NCI-H526 (cell line): ENCODE data around the gene JOSD2.
"Not testable (repeated sequence)": the region's sequence is repeated elsewhere in the genome, so short reads cannot be mapped to it uniquely, and the experiment has no call there.

Experiments used
- DNase-seq, 2 experiments: peaks; one replicate each; lab custom pipeline; 2025; lab: John Stamatoyannopoulos, UW

Gene JOSD2

DNA sequence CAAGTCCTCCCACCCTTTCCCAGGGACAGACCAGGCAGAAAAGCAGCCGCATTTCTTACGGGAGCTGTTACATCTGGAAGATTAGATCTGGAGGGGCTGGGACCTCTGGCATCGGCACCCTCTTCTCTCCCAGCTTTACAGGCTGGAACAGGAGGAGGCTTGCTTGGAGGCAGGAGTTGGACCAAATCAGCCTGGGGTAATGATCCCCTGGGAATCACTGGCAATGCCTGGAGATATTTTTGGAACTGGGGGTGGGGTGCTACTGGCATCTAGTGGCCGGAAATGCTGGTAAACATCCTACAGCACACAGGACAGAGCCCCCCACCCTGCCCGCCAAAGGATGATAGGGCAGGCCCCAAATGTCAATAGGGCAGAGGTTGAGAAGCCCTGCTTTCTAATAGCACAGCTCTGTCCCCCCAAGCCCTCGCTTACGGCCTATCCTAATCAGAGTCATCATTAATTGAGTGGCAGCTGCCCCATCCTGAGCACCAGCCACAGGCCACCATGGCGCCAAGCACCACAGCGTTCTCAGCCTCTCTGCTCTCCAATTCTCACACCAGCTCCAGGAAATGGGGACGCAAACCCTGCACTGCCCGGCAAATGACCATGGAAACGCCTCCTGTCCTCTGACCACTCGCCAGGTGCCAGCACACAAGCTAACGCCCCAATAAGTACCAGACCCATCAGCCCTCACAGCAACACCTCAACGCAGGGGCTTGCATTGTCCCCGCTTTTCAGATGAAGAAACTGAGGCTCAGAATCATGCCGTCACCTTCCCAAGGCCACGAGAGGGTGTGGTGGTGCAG, 36.6 kb upstream of the JOSD2 start:
- DNase-seq: no peak

DNA sequence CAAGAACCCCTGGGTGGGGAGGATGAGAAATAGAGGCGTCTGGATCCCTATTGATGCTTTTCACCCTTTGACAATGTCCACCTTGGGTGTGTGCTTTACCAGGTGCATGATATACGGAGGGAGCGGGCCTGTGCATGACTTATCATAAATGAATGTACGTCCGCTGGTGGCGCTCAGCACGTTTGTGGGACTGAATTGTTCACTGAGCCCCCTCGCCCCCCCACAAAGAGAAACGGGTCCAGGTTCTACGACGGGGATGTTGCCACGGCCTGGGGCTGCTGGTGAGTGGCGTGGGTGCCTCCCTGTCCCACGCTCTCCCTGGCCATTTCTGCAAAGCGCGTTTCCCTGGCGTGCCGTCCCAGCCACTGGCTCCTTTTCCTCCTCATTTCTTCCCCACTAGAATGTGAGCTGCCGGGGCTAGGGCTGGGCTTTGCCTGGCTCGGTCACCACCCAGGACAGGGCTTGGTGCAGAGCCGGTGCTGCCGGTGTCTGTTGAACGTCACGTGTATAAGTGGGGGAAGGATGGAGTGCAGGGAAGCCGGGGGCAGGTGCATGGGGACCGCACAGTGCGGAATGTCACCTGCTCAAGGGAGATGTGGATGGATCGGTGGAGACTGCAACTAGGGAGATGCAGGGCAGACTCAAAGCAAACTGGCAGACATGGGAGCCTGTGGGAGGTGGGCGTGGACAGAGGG, 35.7 kb upstream of the JOSD2 start:
- no peak for DNase-seq

DNA sequence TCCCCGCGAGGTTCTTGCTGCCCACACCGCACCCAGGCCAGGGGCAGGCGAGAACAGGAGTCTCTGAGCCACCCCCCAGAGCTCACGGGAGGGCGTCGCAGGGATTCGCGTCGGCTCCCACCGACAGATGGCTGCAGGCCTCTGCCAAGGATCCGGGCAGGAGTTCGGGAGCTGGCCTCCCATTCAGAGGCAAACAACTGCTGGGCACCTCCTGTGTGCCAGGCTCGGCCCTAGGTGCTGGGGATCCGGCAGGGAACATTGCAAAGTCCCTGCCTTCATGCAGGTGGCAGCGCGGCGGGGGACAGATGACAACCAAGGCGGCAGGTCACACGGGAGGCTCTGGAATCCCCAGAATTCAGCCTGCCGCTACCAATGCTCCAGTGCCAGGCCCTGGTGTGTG, 32.0 kb upstream of the JOSD2 start:
- DNase-seq: no peak

DNA sequence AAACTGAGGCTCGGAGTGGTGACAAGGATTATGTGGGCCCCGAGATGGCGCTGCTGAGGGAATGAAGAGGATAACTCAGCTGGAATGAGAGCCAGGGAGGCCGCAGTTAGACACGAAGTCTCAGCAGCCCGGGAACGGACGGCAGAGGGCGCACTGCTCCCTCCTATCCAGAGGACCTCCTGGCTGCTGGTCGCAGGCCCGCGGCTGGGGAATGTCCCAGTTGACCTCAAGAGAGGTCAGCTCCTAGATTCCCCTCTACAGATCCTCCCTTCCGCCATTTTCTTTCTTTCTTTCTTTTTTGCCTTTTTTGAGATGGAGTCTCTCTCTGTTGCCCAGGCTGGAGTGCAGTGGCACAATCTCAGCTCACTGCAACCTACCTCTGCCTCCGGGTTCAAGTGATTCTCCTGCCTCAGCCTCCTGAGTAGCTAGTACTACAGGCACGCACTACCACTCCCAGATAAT, 26.8 kb upstream of the JOSD2 start:
- DNase-seq: peak; percentile 51 to 92

DNA sequence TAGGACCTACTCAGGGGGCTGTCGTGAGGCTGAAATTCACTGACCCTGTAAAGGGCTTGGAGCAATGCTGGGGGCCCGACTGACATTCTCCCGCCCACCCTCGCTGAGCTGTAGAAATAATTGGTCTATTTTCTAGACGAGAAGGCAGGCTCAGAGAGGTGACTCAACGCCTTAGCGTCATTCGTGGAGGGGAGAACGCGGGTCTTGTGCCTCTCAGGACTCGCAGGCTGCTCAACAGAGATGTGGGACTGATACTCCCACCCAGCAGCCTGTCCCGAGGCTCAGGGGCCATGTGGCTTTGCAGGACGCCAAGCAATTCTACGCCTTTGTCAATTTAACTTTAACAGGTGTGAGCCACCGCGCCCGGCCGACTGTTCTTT, 26.3 kb upstream of the JOSD2 start:
- no peak for DNase-seq

DNA sequence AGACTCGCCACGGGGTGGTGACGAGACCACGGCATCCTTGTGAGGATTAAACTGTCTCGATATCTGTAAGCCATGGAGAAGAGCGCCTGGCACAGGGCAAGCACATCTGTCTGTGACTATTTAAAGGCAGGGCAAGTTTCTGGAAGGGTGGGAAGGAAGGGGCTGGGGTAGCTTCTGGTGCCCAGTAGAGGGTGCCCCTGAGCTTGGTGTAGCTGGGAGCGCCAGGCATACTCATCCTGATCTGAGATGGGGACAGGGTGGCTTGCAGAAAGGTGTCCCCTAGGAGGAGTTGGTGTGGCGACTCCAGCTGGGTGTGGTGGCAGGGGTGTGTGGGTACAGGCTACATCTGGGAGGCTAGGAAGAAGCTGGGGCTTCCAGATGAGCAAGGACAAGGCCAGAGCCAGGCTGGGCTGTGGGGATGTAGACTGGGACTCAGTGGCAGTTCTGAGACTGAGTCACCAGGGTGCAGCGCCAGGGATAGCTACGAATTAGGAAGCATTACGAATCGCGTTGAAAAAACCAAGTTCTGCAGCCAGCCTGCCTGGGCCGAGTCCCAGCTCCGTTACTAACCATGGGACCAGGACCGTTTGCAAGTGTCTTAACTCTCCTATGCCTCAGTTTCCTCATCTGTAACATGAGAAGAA, 25.8 kb upstream of the JOSD2 start:
- no peak for DNase-seq

DNA sequence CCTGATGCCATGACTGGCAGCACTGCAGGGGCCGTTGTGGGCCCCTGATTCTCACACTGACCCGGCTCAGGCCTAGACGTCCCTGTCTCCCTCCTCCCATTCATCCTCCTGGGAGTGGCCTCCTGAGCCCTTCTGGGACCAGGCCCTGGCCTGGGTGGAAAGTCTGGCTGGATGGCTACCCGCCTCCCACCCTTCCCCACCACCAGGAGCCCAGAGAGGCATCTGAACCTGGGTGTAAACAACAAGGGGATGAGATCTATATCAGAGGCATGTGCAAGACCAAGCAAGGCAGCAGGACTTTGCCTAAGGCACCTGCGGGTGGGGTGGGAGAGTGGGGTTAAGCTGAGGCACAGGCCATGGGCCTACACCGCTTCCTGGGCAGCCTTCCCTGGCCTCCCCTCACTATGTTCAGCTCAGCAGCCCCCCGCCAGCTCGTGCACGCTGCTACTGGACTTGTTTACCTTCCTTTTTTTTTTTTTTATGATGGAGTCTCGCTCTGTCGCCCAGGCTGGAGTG, 24.7 kb upstream of the JOSD2 start:
- DNase-seq: no peak

DNA sequence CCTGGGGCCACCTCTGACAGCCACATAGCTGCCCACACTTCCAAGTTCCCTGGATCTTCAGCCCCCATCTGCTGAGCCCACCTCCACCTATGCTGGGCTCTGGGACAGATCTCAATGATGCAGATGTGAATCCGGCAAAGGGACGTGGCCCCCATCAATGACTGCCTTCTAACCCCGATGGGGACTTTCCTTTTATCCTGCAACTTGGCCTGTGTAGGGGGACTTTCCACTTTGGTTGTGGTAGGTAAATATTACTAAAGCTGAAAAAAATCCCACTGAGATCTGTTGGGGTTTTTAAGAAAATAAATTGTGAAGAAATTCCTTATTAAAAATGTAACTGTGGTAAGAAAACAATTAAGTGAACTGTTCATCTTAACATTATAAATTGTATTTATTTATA, 23.5 kb upstream of the JOSD2 start:
- no peak for DNase-seq

DNA sequence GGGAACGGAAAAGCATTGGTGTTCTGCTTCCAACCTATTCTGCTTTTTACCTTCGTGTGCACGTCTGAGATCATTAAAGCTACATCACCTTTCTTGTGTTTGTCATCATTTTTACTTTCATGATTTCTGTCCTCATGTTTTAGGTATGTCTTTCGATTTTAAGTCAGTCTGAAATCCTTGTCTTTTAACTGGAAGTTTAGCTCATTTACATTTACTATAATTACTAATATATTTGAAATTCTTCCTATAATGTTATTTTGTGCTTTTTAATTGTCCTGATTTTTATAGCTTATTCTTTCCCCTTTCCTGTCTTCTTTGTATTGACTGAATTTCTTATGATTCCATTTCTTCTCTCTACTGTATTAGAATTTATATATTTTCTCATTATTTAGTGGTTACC, 22.0 kb upstream of the JOSD2 start:
- DNase-seq: no peak

DNA sequence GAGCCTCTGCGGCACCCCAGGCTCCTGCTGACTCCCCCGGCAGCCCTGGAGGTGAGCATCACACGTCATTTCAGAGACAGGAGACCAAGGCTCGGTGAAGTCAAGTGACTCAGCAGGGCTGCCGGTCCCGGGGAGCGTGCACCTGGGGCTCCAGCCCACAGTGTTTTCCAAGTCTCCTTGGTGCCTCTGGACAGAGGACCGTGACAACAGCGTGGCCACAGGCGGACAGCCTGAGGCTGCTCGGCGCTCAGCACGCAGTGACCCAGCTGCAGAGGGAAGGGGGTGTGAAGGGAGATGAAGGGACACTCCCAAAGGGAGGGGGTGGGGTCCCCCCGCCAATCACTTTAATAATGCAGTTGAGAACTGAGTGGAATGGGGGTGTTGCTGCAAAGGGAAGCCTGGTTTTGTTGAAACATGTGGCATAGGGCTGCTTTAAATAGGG, 20.2 kb upstream of the JOSD2 start:
- DNase-seq: no peak

DNA sequence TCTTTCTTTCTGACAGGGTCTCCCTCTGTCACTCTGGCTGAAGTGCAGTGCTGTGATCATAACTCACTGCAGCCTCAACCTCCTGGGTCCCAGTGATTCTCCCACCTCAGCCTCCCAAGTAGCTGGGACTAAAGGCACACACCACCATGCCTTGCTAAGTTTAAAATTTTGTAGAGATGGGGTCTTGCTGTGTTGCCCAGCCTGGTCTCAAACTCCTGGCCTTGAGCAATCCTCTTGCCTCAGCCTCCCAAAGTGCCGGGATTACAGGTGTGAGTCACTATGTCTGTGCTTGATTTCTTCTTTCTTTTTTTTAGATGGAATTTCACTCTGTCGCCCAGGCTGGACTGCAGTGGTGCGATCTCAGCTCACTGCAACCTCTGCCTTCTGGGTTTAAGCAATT, 17.1 kb upstream of the JOSD2 start:
- DNase-seq: not testable (repeated sequence)

DNA sequence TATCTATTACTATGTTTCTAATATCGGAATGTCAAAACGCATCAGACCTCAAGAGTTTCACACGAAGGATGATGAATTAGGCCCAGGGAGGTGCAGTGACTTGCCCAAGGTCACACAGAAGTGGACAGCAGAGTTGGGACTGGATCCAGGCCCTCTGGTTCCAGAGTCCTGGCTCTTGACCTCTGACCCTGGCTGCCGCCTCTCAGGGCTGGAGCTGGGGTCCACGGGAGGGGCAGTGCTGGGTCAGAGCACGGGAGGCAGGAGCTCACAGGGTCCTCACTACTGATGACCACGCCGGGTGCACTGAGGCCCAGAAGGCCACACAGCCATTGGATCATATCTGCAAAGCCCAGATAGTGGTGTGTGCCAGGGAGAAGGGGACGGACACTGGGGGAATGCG, 11.9 kb upstream of the JOSD2 start:
- no peak for DNase-seq

DNA sequence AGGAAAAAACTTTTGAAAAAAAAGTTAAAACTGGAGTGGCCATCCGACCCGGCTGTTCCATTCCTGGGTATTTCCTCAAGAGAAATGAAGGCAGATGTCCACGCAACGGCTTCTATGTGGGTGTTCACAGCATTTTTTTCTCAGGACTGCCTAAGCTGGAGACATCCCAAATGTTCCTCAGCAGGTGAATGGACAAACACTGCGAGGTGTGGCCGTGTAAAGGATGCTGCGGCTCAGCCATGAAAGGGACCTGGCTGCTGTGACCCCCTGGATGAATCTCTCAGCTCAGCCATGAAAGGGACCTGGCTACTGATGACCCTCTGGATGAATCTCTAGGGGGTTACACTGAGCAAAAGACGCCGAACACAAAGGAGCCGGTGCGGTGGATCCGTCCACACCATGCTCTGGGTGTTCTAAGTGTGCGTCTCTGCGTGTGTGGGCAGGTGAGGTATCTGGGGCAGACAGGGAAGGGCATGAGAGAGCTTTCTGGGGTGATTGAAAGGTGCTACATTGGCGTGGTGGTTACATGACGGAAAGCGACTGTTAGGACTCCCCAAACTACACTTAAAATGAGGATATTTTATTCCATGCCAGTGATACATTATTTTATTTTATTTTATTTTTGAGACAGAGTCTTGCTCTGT, 10.0 kb upstream of the JOSD2 start:
- DNase-seq: no peak

DNA sequence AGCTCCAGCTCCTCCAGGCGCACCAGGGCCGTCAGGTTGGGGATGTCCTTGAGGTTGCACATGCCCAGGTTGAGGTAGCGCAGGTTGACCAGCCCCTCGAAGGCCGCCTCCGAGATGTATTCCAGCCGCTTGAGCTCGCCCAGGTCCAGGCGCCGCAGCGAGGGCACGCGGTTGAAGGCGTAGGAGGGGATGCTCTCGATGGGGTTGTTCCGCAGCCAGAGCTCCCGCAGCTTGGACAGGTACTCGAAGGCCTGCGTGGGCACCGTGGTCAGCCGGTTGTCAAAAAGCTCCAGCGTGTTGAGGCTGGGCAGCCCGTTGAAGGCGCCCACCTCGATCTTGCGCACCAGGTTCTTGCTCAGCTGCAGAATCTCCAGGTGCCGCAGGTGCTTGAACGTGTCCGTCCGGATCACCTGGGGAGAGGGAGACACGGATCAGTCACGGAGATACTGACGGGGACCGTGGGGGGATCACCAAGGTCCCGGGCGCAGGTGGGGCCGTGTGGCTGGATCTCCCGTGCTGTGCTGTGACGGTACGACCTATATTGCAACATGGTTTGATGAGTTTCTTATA, 8.1 kb upstream of the JOSD2 start:
- no peak for DNase-seq

DNA sequence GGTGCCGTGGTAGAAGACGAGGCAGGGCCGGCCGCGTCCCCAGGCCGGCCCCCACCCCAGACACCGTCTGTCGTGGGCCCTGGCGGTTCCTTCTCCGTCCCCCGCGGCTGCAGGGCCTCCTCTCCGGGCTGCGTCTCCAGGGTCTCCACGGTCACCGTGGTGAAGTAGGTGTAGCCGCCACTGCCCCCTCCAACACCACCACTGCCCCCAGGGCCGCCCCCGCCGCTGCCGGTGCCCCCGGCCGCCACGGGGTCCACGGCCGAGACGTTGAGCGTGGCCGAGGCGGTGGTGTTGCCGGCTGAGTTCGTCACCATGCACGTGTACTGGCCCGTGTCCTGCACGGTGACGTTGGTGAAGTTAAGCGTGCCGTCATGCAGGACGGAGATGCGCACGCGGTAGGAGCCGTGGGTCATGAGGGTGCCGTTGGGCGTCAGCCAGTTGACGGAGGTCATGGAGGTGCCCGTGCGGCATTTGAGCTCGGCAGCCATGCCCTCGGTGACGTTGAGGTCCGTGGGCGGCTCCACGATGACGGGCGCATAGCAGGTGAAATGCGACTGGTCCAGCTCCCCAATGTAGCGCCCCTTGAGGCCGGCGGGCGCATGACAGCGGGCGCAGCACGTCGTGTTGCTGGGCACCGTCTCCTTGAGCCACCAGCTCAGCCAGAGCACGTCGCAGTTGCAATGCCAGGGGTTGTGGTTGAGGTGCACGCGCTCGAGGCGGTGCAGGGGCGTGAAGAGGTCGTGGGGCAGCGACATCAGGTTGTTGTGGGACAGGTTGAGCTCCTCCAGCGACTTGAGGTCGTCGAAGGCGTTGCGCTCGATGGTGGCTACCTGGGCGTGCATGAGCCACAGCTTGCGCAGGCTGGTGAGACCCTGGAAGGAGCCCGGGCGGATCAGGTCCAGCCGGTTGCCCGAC, 7.4 kb upstream of the JOSD2 start:
- DNase-seq: no peak

DNA sequence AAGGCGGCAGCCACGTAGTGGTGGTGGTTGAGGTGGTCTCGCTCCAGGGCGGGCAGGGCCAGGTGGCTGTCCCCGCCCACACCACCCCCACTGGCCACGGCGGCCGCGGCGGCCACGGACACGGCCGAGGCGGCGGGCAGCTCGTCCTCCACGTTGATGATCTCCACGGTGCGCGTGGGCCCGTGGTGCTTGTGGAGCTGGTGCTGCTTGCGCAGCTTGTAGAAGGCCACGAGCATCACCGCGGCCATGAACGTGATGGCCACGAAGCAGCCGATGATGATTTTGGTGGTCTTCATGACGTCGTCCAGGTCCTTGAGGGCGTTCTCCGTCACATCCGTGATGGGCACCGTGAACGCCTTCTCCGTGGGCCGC, 6.7 kb upstream of the JOSD2 start:
- no peak for DNase-seq

DNA sequence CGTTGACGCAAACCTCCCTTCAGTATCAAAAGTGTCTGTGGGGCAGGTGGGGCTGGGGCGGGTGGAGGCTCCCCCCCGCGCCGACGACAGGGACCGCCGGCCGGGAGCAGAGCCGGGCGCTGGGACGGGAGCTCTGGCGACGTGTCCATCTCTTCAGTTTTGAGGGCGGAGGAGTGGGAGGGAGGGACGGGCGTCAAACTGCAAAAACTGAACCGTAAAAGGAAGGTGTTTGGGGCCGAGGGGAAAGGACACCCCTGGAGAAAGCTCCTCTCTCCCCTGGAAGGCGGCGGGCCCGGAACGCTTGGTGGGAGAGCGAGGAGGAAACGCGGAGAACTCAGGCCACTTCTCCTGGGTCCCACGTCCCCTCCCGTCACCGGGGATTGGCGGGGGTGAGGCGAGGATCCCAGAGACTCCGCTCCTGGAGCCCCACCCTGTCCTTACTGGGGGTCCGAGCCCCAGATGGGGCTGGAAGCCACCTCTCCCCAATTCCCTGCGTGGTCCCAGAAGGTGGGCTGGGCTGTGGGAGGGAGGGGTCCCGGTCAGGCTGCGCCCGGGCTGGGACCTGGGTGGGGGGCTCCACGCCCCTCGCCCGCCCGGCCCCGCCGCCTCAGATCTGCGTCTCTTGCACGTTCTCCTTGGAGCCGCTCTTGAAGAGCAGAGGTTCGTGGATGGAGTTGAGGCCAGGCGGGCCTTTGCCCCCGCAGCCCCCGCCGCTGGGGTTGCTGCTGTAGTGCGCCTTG, 6.1 kb upstream of the JOSD2 start:
- no peak for DNase-seq

DNA sequence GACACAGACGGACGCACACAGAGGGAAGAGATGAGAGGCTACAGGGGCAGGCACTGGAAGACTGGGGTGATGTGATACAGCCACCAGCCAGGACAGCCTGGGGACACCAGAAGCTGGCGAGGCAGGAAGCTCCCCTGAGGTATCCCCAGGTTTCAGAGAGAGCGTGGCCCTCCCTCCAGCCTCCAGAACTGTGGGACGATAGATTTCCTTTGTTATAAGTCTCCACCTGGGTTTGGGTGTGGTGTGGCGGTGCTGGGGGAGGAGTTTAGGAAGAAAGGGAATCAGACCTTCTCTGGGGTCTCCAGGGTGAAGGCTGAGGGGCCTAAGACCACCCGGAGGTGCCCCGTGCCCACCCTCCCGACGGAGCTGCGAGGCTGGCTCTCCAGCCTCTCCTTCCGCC, 5.5 kb upstream of the JOSD2 start:
- DNase-seq: no peak

DNA sequence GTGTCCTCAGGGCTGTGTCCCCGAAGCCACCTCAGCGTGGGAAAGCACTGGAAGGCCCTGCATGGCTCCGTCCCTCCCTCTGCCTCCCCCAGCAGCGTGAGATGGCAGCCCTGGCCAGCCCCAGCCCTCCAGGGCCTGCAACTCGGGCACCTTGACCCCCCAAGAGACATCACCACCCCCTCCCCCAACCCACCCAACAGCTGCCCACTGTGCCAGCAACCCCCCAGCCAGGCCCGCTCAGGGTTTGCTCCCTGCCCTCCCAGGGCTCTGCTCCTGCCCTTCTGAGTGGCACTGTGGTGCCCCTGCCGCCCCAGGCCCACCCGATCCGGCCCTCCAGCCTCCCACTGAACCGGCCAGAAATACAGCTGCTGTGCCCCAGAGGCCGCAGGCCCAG, 4.2 kb upstream of the JOSD2 start:
- no peak for DNase-seq
